ENCODE results near the gene FDX2.

FDX2 gene

GRCh38 chr19:10260141-10260584 is 55.7 kb downstream of the FDX2 start:
- TF ChIP-seq CTCF (IDR thresholded peaks at IDR 0.05; ENCODE audit: poor library complexity, severe bottlenecking): no peak
- H3K9me3 ChIP-seq (ENCODE audit: severe bottlenecking): no peaks in the 10 kb centered on the region
- H3K27me3 ChIP-seq (ENCODE audit: insufficient read depth, poor library complexity, severe bottlenecking): no peaks in the 10 kb centered on the region
- peaks cover 11% of the 10 kb centered on the region for H3K4me1 ChIP-seq (ENCODE audit: insufficient read depth, poor library complexity, severe bottlenecking)
- H3K27ac ChIP-seq (ENCODE audit: poor library complexity, severe bottlenecking): peak overlapping the region; percentile 25
- H3K4me3 ChIP-seq (ENCODE audit: severe bottlenecking): no peak overlapping the region
- DNase-seq (ENCODE audit: low spot score) (peak; percentile 80), ATAC-seq (ENCODE audit: low read depth) (peak; percentile 87)
- peaks cover 23% of the 10 kb centered on the region for H3K36me3 ChIP-seq (ENCODE audit: low read depth)
